ENCODE results near the gene UCK1. TPM values are rescaled to one million over a fixed set of nuclear protein-coding genes. Genes with fewer than 3 reads are reported as not detected.

UCK1 gene
- total and polyA plus RNA-seq, 2 of the 4 experiments (the other 2 are of a cell fraction): 17.9 to 21.4 TPM

- H2AK5ac ChIP-seq (ENCODE audit: low read depth, low read length): peak overlapping the region; percentile 63; the same call in 1 of the 2 replicates
- peaks cover 14% of the 10 kb centered on the region; the same call in 1 of the 2 replicates for H3K9me1 ChIP-seq (ENCODE audit: insufficient read depth, low read length)
- peak overlapping the region; percentile 14 for H3K4ac ChIP-seq (ENCODE audit: low read depth, low read length)
- peaks cover 7% of the 10 kb centered on the region for H4K20me1 ChIP-seq (ENCODE audit: insufficient read depth, low read length)
- in situ Hi-C loops (cut with MboI; ENCODE audit: low sequenced_read_pairs) (loop anchor here (10.0 kb wide), 1 partner anchor 241 kb away; the partner anchor contains the start of gene RAPGEF1), dilution Hi-C loops (cut with HindIII; ENCODE audit: low sequenced_read_pairs, unreplicated experiment) (no loop called here), intact Hi-C loops (cut with micrococcal nuclease) (loop anchor here (5.0 kb wide), 1 partner anchor 243 kb away; no protein-coding TSS in a partner anchor)
- H3K14ac ChIP-seq (replicated peaks; ENCODE audit: low read depth, low read length): peak overlapping the region; percentile 52; the same call in 1 of the 2 replicates
- H3K9me3 ChIP-seq (ENCODE audit: control insufficient read depth, insufficient read depth, low read length): no peaks in the 10 kb centered on the region
- ChIA-PET CTCF (interaction anchor here (0.6 kb wide), 1 partner anchor 24 kb away, joined by 3 read pairs; no protein-coding TSS in a partner anchor), POLR2A (ENCODE audit: unreplicated experiment) (no interaction called here)
- peak overlapping the region; percentile 83 for H3K9ac ChIP-seq (ENCODE audit: low read depth, low read length)
- no peaks in the 10 kb centered on the region for H3K27me3 ChIP-seq (ENCODE audit: control insufficient read depth, insufficient read depth, low read length)
- H2BK20ac ChIP-seq (ENCODE audit: low read depth, low read length): no peak overlapping the region
- peak overlapping the region; percentile 86 for H2AK9ac ChIP-seq (replicated peaks; ENCODE audit: low read depth, low read length, poor library complexity)
- peak overlapping the region; percentile 73; the same call in 1 of the 2 replicates for H3K27ac ChIP-seq (ENCODE audit: insufficient read depth, low read length)
- no peak overlapping the region for H2BK120ac ChIP-seq (ENCODE audit: low read depth, low read length)
- 20% methylated on average over 9 of the region's 32 CpGs; no CpG with 5 or more reads in 1 of the 2 experiments for WGBS, 2 experiments (ENCODE audit: extremely low coverage in 2 of 2, insufficient read length in 1 of 2)
- peaks cover 20% of the 10 kb centered on the region for H3K36me3 ChIP-seq (ENCODE audit: control insufficient read depth, insufficient read depth, low read length)
- no TSS peak for BruUV-seq (replicated peaks)
- peak overlapping the region; percentile 37; the same call in 1 of the 2 replicates for H4K5ac ChIP-seq (ENCODE audit: low read depth, low read length)
- H2BK15ac ChIP-seq (ENCODE audit: low read depth, low read length): no peak overlapping the region
- peak overlapping the region; percentile 31 for H3K23ac ChIP-seq (ENCODE audit: low read depth, low read length)
- H2BK5ac ChIP-seq (ENCODE audit: low read depth, low read length, poor library complexity, severe bottlenecking): no peak overlapping the region
- peak overlapping the region; percentile 98 for H2AFZ ChIP-seq (replicated peaks; ENCODE audit: low read length, poor library complexity)
- DNase-seq (peak; percentile 49), ATAC-seq (ENCODE audit: low read depth) (peak; percentile 2; the same call in 1 of the 2 replicates)
- peak overlapping the region; percentile 94 for H3K4me3 ChIP-seq (ENCODE audit: insufficient read depth, low read depth, low read length)
- peaks cover 7% of the 10 kb centered on the region; the same call in 1 of the 2 replicates for H3K4me1 ChIP-seq (ENCODE audit: control insufficient read depth, insufficient read depth, low read length)
- peaks cover 14 to 43% of the 10 kb centered on the region in 2 experiments for H3K79me1 ChIP-seq (ENCODE audit: low read depth in 1 of 2, low read length in 2 of 2)
- peak overlapping the region; percentile 50; the same call in 1 of the 2 replicates for H4K91ac ChIP-seq (ENCODE audit: insufficient read depth, low read depth, low read length)
- H3K4me2 ChIP-seq (ENCODE audit: low read depth, low read length): peak overlapping the region; percentile 97
- TF ChIP-seq CEBPB (IDR thresholded peaks at IDR 0.05; ENCODE audit: low read depth, low read length) (no peak), MAZ (IDR thresholded peaks at IDR 0.05; ENCODE audit: borderline replicate concordance, low read depth, low read length) (no peak), MXI1 (IDR thresholded peaks at IDR 0.05; ENCODE audit: borderline replicate concordance, low read depth, low read length) (no peak), BHLHE40 (IDR thresholded peaks at IDR 0.05; ENCODE audit: low read depth, low read length) (no peak), MAFK (IDR thresholded peaks at IDR 0.05; ENCODE audit: low read depth, low read length) (no peak), CHD1 (IDR thresholded peaks at IDR 0.05; ENCODE audit: low read depth, low read length) (no peak), CTCF (conservative IDR thresholded peaks at IDR 0.05; ENCODE audit: low read depth, low read length) (no peak)
- no peak overlapping the region for H3K56ac ChIP-seq (ENCODE audit: extremely low read depth, insufficient read depth, low read length)
- H3K18ac ChIP-seq (ENCODE audit: low read depth, low read length): no peak overlapping the region
- H4K8ac ChIP-seq (ENCODE audit: low read depth in 2 of 2, low read length in 2 of 2): peak overlapping the region; percentile 9 to 77; a peak in 3 of 4 replicates
Measured at GRCh38 chr9:131503626-131504465, 27.2 kb downstream of the UCK1 start.
